ENCODE results near the gene VSX2.

The VSX2 gene

GRCh38 chr14:74275241-74275841 lies 36.1 kb downstream of the VSX2 start:
- Histone ChIP-seq H3K9ac (no peak overlapping the region), H3K36me3 (ENCODE audit: insufficient read depth) (no peaks in the 10 kb centered on the region), H3K4me3 (IDR thresholded peaks at IDR 0.05; ENCODE audit: insufficient read depth, low read depth, low read length) (no peak overlapping the region), H3K4me1 (ENCODE audit: low read depth, poor library complexity, severe bottlenecking) (peaks cover 5% of the 10 kb centered on the region), H2AFZ (ENCODE audit: low read depth) (no peak overlapping the region), H3K79me2 (ENCODE audit: insufficient read depth, low read depth) (no peaks in the 10 kb centered on the region), H3K27ac (no peak overlapping the region), H3K4me2 (no peak overlapping the region), H4K20me1 (ENCODE audit: insufficient read depth) (no peaks in the 10 kb centered on the region), H3K27me3 (ENCODE audit: insufficient read depth, low read depth) (no peaks in the 10 kb centered on the region)
- TF ChIP-seq, protein P1, sequence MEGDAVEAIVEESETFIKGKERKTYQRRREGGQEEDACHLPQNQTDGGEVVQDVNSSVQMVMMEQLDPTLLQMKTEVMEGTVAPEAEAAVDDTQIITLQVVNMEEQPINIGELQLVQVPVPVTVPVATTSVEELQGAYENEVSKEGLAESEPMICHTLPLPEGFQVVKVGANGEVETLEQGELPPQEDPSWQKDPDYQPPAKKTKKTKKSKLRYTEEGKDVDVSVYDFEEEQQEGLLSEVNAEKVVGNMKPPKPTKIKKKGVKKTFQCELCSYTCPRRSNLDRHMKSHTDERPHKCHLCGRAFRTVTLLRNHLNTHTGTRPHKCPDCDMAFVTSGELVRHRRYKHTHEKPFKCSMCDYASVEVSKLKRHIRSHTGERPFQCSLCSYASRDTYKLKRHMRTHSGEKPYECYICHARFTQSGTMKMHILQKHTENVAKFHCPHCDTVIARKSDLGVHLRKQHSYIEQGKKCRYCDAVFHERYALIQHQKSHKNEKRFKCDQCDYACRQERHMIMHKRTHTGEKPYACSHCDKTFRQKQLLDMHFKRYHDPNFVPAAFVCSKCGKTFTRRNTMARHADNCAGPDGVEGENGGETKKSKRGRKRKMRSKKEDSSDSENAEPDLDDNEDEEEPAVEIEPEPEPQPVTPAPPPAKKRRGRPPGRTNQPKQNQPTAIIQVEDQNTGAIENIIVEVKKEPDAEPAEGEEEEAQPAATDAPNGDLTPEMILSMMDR (conservative IDR thresholded peaks at IDR 0.05; ENCODE audit: low read depth, low read length) = no peak

GRCh38 chr14:74278080-74278479 lies 38.8 kb downstream of the VSX2 start:
- Histone ChIP-seq H3K27ac (no peak overlapping the region), H3K4me2 (no peak overlapping the region), H3K79me2 (ENCODE audit: insufficient read depth, low read depth) (no peaks in the 10 kb centered on the region)

DNA sequence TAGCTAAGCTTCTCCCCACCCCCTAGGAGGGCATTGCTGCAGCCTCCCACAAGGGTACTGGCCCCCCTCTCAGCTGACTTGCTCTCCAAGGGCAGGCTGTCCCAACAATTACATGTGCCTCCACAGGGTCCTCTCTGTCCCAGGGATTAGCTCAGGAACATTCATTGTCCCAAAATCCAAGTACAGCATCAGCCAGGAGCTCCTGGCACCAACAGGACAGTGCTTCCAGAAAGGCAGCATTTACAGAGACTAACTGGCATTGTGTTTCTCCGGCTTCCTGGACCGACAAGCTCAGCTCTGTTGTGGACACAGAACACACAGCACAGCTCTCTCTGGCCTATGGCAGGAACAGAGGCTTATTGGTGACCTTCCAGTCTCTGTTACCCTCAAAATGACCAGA lies 41.8 kb downstream of the VSX2 start:
- Histone ChIP-seq H3K36me3 (ENCODE audit: insufficient read depth) (no peaks in the 10 kb centered on the region), H4K20me1 (ENCODE audit: insufficient read depth) (no peaks in the 10 kb centered on the region), H3K9ac (no peak overlapping the region), H3K27me3 (ENCODE audit: insufficient read depth, low read depth) (no peaks in the 10 kb centered on the region), H3K79me2 (ENCODE audit: insufficient read depth, low read depth) (no peaks in the 10 kb centered on the region), H3K4me2 (no peak overlapping the region), H2AFZ (ENCODE audit: low read depth) (no peak overlapping the region), H3K4me1 (ENCODE audit: low read depth, poor library complexity, severe bottlenecking) (no peaks in the 10 kb centered on the region), H3K4me3 (IDR thresholded peaks at IDR 0.05; ENCODE audit: insufficient read depth, low read depth, low read length) (no peak overlapping the region), H3K27ac (no peak overlapping the region)
- TF ChIP-seq, protein P1 (conservative IDR thresholded peaks at IDR 0.05; ENCODE audit: low read depth, low read length) = no peak

More at GRCh38 chr14:74278080-74278479, 38.8 kb downstream of the VSX2 start:
- Histone ChIP-seq H2AFZ (ENCODE audit: low read depth) (no peak overlapping the region), H4K20me1 (ENCODE audit: insufficient read depth) (no peaks in the 10 kb centered on the region), H3K4me3 (IDR thresholded peaks at IDR 0.05; ENCODE audit: insufficient read depth, low read depth, low read length) (no peak overlapping the region), H3K9ac (no peak overlapping the region), H3K27me3 (ENCODE audit: insufficient read depth, low read depth) (no peaks in the 10 kb centered on the region), H3K4me1 (ENCODE audit: low read depth, poor library complexity, severe bottlenecking) (peaks cover 5% of the 10 kb centered on the region), H3K36me3 (ENCODE audit: insufficient read depth) (no peaks in the 10 kb centered on the region)
- TF ChIP-seq, protein P1 (conservative IDR thresholded peaks at IDR 0.05; ENCODE audit: low read depth, low read length) = no peak

GRCh38 chr14:74286736-74287135 lies 47.5 kb downstream of the VSX2 start:
- Histone ChIP-seq H4K20me1 (ENCODE audit: insufficient read depth) (no peaks in the 10 kb centered on the region), H3K36me3 (ENCODE audit: insufficient read depth) (no peaks in the 10 kb centered on the region)

More at GRCh38 chr14:74286736-74287135, 47.5 kb downstream of the VSX2 start:
- Histone ChIP-seq H3K9ac (no peak overlapping the region), H3K27ac (no peak overlapping the region), H3K79me2 (ENCODE audit: insufficient read depth, low read depth) (no peaks in the 10 kb centered on the region), H3K4me2 (no peak overlapping the region), H3K27me3 (ENCODE audit: insufficient read depth, low read depth) (no peaks in the 10 kb centered on the region), H2AFZ (ENCODE audit: low read depth) (no peak overlapping the region), H3K4me1 (ENCODE audit: low read depth, poor library complexity, severe bottlenecking) (no peaks in the 10 kb centered on the region), H3K4me3 (IDR thresholded peaks at IDR 0.05; ENCODE audit: insufficient read depth, low read depth, low read length) (no peak overlapping the region)
- TF ChIP-seq, protein P1 (conservative IDR thresholded peaks at IDR 0.05; ENCODE audit: low read depth, low read length) = no peak
